22Rv1 (cell line): ENCODE results near the gene ITCH.

ENCODE experiments used
- CTCF ChIP-seq: fragments of 450-650 bp; IDR thresholded peaks from 2 replicates; pipeline ENCODE4 v1.5.1; 2017; ENCODE audit warnings: mild to moderate bottlenecking
- ZFX ChIP-seq: fragments of 450-650 bp; IDR thresholded peaks from 2 replicates; pipeline ENCODE4 v1.6.1; 2017; ENCODE audit warnings: antibody characterized with exemption, borderline replicate concordance

GRCh38 chr20:34549291-34549928 lies 186.3 kb downstream of the ITCH start:
- TF ChIP-seq CTCF = no peak
- no peak for TF ChIP-seq ZFX
